Thyroid gland (tissue), 4 donors: ENCODE data around the gene CTIF.

ENCODE experiments used
- POLR2A ChIP-seq, 2 donors: fragments of 450-650 bp; IDR thresholded peaks; one replicate each; pipeline ENCODE4 v1.6.1; 2017; ENCODE audit warnings: antibody characterized with exemption in 2 of 2, mild to moderate bottlenecking in 2 of 2, moderate library complexity in 1 of 2
- TF ChIP-seq, protein P1 (sequence below), 6 experiments: fragments of 200-600 bp in 3 of 6; fragments of 450-650 bp in 3 of 6; sonication (generic) in 3 of 6; IDR thresholded peaks; one replicate each; pipeline ENCODE4 v1.5.1; 2016 to 2019; ENCODE audit warnings: antibody characterized with exemption in 6 of 6, mild to moderate bottlenecking in 2 of 6, inconsistent platforms in 1 of 6, moderate library complexity in 1 of 6

DNA sequence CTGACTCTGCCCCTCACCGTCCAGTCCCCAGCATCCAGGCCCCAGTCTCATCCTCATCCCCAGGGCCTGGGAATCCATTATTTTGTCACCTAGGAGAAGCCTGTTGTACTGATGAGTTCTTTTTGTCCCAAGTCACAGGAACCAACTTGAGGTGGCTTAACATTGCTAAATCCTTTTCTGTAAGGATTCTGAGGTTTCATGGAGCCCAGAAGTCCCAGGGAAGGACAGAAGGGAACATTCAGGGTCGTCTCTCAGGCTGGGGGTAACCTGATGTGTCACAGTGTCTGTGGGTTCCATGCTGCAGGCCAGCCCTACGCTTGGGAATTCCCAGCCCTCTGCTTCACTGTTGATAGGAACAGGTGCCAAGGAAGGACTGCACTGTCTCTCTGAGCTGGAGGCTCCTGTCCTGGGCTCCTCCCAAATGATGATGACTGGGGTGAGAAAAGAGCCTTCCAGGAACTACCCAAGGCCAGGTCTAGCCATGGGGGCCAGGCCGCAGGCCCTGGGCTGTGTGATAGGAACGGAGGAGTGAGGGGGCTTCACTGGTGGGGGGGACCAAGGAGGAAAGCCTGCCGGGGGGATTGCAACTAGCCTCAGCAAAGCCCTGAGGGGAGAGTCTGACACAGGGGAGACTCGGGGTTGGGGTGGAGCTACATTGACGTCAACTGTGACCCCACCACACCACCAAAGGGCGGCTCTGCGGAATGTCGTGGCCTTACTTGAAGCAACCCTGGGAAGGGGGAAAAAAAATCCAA lies 266.2 kb downstream of the CTIF start:
- TF ChIP-seq, protein P1, sequence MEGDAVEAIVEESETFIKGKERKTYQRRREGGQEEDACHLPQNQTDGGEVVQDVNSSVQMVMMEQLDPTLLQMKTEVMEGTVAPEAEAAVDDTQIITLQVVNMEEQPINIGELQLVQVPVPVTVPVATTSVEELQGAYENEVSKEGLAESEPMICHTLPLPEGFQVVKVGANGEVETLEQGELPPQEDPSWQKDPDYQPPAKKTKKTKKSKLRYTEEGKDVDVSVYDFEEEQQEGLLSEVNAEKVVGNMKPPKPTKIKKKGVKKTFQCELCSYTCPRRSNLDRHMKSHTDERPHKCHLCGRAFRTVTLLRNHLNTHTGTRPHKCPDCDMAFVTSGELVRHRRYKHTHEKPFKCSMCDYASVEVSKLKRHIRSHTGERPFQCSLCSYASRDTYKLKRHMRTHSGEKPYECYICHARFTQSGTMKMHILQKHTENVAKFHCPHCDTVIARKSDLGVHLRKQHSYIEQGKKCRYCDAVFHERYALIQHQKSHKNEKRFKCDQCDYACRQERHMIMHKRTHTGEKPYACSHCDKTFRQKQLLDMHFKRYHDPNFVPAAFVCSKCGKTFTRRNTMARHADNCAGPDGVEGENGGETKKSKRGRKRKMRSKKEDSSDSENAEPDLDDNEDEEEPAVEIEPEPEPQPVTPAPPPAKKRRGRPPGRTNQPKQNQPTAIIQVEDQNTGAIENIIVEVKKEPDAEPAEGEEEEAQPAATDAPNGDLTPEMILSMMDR (IDR thresholded peaks at IDR 0.05), result no peak
- no peak for TF ChIP-seq POLR2A (IDR thresholded peaks at IDR 0.05)
